OCI-LY7 (cell line): Measurements from ENCODE around the gene KLC1. TPM values are rescaled to one million over a fixed set of nuclear protein-coding genes. Genes with fewer than 3 reads are reported as not detected.

Source experiments
- BruUV-seq: library from RNA; stranded (reverse); fragments of 400-500 nt; replicated peaks from 2 replicates; lab custom pipeline; 2021; lab: Mats Ljungman, UMichigan
- CTCF ChIA-PET: fragments of 300-600 bp; sonication (Branson Sonifier 250); formaldehyde crosslinking; loops from one replicate; lab custom pipeline; 2022; ENCODE audit warnings: antibody characterized with exemption; ENCODE audit not compliant: unreplicated experiment; lab: Charles Lee
- POLR2A ChIA-PET: fragments of 300-600 bp; sonication (Branson Sonifier 250); formaldehyde crosslinking; loops from one replicate; lab custom pipeline; 2022; ENCODE audit warnings: antibody characterized with exemption; lab: Charles Lee
- DNase-seq: peaks from one replicate; pipeline ENCODE4 v3.0.0-alpha.2; 2015; ENCODE audit warnings: low spot score
- H2AFZ ChIP-seq: fragments of 200-600 bp; sonication (generic), shearing (Covaris generic); 2 replicates; pipeline ENCODE4 v1.6.1; 2014; ENCODE audit warnings: mild to moderate bottlenecking, antibody characterized with exemption, low read length, moderate library complexity
- H3K27ac ChIP-seq: fragments of 200-600 bp; sonication (generic); 2 replicates; pipeline ENCODE4 v1.5.1; 2014; ENCODE audit warnings: mixed run types, low read depth, mild to moderate bottlenecking, moderate library complexity, low read length, inconsistent platforms; ENCODE audit not compliant: poor library complexity, severe bottlenecking
- H3K36me3 ChIP-seq: fragments of 200-600 bp; sonication (generic); 2 replicates; pipeline ENCODE4 v1.6.1; 2014; ENCODE audit warnings: mild to moderate bottlenecking, antibody characterized with exemption, low read length, moderate library complexity, mixed read lengths; ENCODE audit not compliant: insufficient read depth
- H3K4me1 ChIP-seq: fragments of 200-600 bp; sonication (generic); 2 replicates; pipeline ENCODE4 v1.5.1; 2014; ENCODE audit warnings: mild to moderate bottlenecking, low read length; ENCODE audit not compliant: insufficient read depth, poor library complexity, severe bottlenecking
- H3K4me2 ChIP-seq: fragments of 200-600 bp; sonication (generic); 2 replicates; pipeline ENCODE4 v1.6.1; 2014; ENCODE audit warnings: mild to moderate bottlenecking, low read length
- H3K4me3 ChIP-seq: fragments of 200-600 bp; sonication (generic); 2 replicates; pipeline ENCODE4 v1.5.1; 2014; ENCODE audit warnings: mild to moderate bottlenecking, low read depth, low read length; ENCODE audit not compliant: poor library complexity, severe bottlenecking
- H3K79me2 ChIP-seq: fragments of 200-600 bp; sonication (generic); 2 replicates; pipeline ENCODE4 v1.6.1; 2016; ENCODE audit warnings: low read depth, mild to moderate bottlenecking, low read length, moderate library complexity, mixed read lengths; ENCODE audit not compliant: insufficient read depth
- H3K9me2 ChIP-seq: fragments of 200-600 bp; sonication (generic); 2 replicates; pipeline ENCODE4 v1.6.1; 2016; ENCODE audit warnings: mild to moderate bottlenecking, low read length, mixed read lengths; ENCODE audit not compliant: insufficient read depth
- H3K9me3 ChIP-seq: fragments of 200-600 bp; sonication (generic); 2 replicates; pipeline ENCODE4 v1.6.1; 2014; ENCODE audit warnings: mild to moderate bottlenecking, mixed run types, low read length, mixed read lengths
- H4K20me1 ChIP-seq: fragments of 200-600 bp; sonication (generic); 2 replicates; pipeline ENCODE4 v1.6.1; 2014; ENCODE audit warnings: mild to moderate bottlenecking, antibody characterized with exemption, low read length, moderate library complexity, mixed read lengths; ENCODE audit not compliant: insufficient read depth
- EZH2phosphoT487 ChIP-seq: fragments of 200-600 bp; sonication (generic); IDR thresholded peaks from 2 replicates; pipeline ENCODE4 v1.6.1; 2018; ENCODE audit warnings: low read depth, borderline replicate concordance, mild to moderate bottlenecking, mixed run types, antibody characterized with exemption, low read length, moderate library complexity, mixed read lengths
- intact Hi-C: fragments of 100-400 bp; cut with micrococcal nuclease; formaldehyde crosslinking; loops from one replicate; pipeline ENCODE4 v1.10.0; 2022; ENCODE audit not compliant: unreplicated experiment
- total RNA-seq, 2 experiments: library from RNA; depleted of rRNA in 1 of 2; stranded (reverse); fragments of >200 nt in 1 of 2; shearing (Covaris generic) in 1 of 2; gene quantifications; 2 replicates each; pipeline ENCODE4 v1.2.3, GENCODE V29; 2014 to 2022
- TF ChIP-seq, protein P1 (sequence below): fragments of 200-600 bp; sonication (generic); conservative IDR thresholded peaks from 2 replicates; pipeline ENCODE4 v1.5.1; 2014; ENCODE audit warnings: mild to moderate bottlenecking, antibody characterized with exemption, low read length, moderate library complexity, mixed read lengths

The KLC1 gene
- total RNA-seq, 2 experiments from 2014 or later = 147 to 157 TPM

DNA sequence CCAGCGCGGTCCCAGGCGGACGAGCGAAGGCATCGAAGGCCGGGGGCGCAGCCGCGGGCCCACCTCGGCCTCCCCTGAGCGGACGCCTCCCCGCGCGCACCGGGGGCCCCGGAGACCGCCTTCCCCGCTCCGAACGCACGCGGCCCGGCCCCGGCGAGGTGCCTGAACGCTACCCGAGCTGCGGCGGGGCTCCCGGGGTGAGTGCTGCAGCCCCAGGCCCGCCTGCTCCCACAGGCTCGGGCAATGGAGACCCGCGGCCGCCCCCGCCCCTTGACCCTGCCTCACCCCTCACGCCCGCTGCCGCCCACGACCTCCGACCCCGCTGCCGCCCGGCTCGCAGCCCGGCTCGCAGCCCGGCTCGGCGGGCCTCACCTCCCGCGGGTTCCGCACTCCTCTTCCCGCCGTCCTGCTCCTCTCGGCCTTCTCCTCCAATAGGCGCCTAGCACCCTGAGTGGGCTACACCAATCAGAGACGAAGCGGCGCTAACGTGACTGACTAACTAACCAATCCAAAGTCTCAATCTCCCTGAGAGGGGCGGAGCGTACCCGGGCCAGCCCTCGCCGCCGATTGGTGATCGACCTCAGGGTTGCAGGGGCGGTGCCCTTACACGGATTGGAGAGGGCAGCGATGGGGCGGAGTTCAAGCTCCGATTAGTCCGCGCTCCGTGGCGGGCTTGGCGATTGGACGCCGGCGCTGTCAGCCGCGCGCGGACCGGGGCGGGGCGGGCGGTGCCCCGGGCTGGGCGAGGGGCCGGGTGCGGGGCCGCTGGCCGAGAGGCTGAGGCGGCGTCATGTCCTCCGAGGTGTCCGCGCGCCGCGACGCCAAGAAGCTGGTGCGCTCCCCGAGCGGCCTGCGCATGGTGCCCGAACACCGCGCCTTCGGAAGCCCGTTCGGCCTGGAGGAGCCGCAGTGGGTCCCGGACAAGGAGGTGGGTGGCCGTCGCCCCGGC lies 86.3 kb downstream of the KLC1 start, which contains the start of the genes XRCC3 and ZFYVE21:
Gene XRCC3 (minus strand): TSS at position 400 of the 949 bp plus-strand sequence. CDS start 4,364 bp downstream, outside the sequence.
Gene ZFYVE21 (plus strand): TSS at position 759 of the 949 bp plus-strand sequence. CDS start 32 bp downstream, at position 791.
- Histone ChIP-seq H3K79me2 (peaks cover 41% of the 10 kb centered on the region), H2AFZ (no peak within 1 kb of the TSS), H3K4me3 (peak within 1 kb of the TSS; percentile 88), H3K9me2 (no peaks in the 10 kb centered on the region), H4K20me1 (peaks cover 8% of the 10 kb centered on the region), H3K4me2 (peak within 1 kb of the TSS; percentile 97), H3K36me3 (peaks cover 37% of the 10 kb centered on the region; the same call in 1 of the 2 replicates), H3K27ac (peak within 1 kb of the TSS; percentile 60), H3K4me1 (peaks cover 57% of the 10 kb centered on the region), H3K9me3 (no peaks in the 10 kb centered on the region)
- ChIA-PET CTCF (no interaction called here), POLR2A (interaction anchor here (0.5 to 2.0 kb wide), 6 partner anchors 17 to 1377 kb away, joined by 3 to 8 read pairs (median 3); partner anchors contain the start of gene TDRD9)
- no TSS peak for BruUV-seq
- DNase-seq = peak; percentile 99
- intact Hi-C loops = loop anchor here (1.0 to 2.0 kb wide), 3 partner anchors 17 to 33 kb away; no protein-coding TSS in a partner anchor
- no peak for TF ChIP-seq EZH2phosphoT487
- TF ChIP-seq, protein P1, sequence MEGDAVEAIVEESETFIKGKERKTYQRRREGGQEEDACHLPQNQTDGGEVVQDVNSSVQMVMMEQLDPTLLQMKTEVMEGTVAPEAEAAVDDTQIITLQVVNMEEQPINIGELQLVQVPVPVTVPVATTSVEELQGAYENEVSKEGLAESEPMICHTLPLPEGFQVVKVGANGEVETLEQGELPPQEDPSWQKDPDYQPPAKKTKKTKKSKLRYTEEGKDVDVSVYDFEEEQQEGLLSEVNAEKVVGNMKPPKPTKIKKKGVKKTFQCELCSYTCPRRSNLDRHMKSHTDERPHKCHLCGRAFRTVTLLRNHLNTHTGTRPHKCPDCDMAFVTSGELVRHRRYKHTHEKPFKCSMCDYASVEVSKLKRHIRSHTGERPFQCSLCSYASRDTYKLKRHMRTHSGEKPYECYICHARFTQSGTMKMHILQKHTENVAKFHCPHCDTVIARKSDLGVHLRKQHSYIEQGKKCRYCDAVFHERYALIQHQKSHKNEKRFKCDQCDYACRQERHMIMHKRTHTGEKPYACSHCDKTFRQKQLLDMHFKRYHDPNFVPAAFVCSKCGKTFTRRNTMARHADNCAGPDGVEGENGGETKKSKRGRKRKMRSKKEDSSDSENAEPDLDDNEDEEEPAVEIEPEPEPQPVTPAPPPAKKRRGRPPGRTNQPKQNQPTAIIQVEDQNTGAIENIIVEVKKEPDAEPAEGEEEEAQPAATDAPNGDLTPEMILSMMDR = no peak

GRCh38 chr14:103716091-103716801 lies 87.2 kb downstream of the KLC1 start:
- Histone ChIP-seq H3K4me1 (peaks cover 52% of the 10 kb centered on the region), H3K9me3 (no peaks in the 10 kb centered on the region), H3K79me2 (peaks cover 35% of the 10 kb centered on the region), H2AFZ (no peak overlapping the region), H4K20me1 (peaks cover 5% of the 10 kb centered on the region), H3K4me2 (peak overlapping the region; percentile 97), H3K4me3 (peak overlapping the region; percentile 88), H3K27ac (no peak overlapping the region), H3K36me3 (peaks cover 28% of the 10 kb centered on the region; the same call in 1 of the 2 replicates), H3K9me2 (no peaks in the 10 kb centered on the region)
- TF ChIP-seq EZH2phosphoT487 = no peak
- TF ChIP-seq, protein P1 = no peak
- no peak for DNase-seq
- CTCF ChIA-PET = no interaction called here
- intact Hi-C loops = no loop called here
- POLR2A ChIA-PET = interaction anchor here (0.5 to 2.0 kb wide), 4 partner anchors 18 to 212 kb away, joined by 3 to 8 read pairs (median 4); partner anchors contain the start of gene TDRD9
- BruUV-seq = no TSS peak
